Measurements from ENCODE around the gene OPCML.

DNA sequence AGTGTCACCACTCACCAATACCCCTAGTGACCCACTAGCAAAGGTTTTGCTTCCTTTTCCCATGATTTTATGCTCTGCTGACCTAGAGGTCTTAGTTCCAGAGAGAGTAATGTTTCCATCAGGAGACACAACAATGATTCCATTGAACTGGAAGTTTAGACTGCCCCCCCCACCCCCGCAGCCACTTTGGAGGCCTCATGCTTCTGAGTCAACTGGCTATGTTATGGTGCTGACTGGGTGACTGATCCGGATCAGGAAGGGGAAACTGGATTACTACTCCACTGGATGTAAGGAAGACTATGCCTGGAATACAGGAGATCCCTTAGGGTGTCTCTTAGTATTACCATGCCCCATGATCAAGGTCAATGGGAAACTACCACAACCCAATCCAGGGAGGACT lies 633.6 kb downstream of the OPCML start:
- TF ChIP-seq, protein P1, sequence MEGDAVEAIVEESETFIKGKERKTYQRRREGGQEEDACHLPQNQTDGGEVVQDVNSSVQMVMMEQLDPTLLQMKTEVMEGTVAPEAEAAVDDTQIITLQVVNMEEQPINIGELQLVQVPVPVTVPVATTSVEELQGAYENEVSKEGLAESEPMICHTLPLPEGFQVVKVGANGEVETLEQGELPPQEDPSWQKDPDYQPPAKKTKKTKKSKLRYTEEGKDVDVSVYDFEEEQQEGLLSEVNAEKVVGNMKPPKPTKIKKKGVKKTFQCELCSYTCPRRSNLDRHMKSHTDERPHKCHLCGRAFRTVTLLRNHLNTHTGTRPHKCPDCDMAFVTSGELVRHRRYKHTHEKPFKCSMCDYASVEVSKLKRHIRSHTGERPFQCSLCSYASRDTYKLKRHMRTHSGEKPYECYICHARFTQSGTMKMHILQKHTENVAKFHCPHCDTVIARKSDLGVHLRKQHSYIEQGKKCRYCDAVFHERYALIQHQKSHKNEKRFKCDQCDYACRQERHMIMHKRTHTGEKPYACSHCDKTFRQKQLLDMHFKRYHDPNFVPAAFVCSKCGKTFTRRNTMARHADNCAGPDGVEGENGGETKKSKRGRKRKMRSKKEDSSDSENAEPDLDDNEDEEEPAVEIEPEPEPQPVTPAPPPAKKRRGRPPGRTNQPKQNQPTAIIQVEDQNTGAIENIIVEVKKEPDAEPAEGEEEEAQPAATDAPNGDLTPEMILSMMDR (IDR thresholded peaks at IDR 0.05), result no peak
- TF ChIP-seq POLR2AphosphoS5 (IDR thresholded peaks at IDR 0.05), result no peak

All from esophagus muscularis mucosa (tissue), 3 donors.